Ectodermal cell (in vitro differentiated cells): Measurements from ENCODE around the gene CLASP1.
"Not testable (repeated sequence)": the region's sequence is repeated elsewhere in the genome, so short reads cannot be mapped to it uniquely, and the experiment has no call there.

Source experiments
- H3K27ac ChIP-seq: 2 replicates; pipeline ENCODE4 v1.7.0; 2013; ENCODE audit warnings: mild to moderate bottlenecking, low read depth, low read length; ENCODE audit not compliant: insufficient read depth, poor library complexity, severe bottlenecking
- H3K27me3 ChIP-seq: 2 replicates; pipeline ENCODE4 v1.7.0; 2013; ENCODE audit warnings: mild to moderate bottlenecking, low read length; ENCODE audit not compliant: insufficient read depth, control insufficient read depth, poor library complexity, severe bottlenecking
- H3K36me3 ChIP-seq: one replicate; pipeline ENCODE4 v1.7.0; 2013; ENCODE audit warnings: low read length; ENCODE audit not compliant: control insufficient read depth, insufficient read depth
- H3K4me1 ChIP-seq: one replicate; pipeline ENCODE4 v1.7.0; 2013; ENCODE audit warnings: low read length; ENCODE audit not compliant: control insufficient read depth, insufficient read depth
- H3K4me3 ChIP-seq: 2 replicates; pipeline ENCODE4 v1.7.0; 2013; ENCODE audit warnings: low read depth, low read length, control low read depth; ENCODE audit not compliant: insufficient read depth
- H3K9me3 ChIP-seq: 2 replicates; pipeline ENCODE4 v1.7.0; 2013; ENCODE audit warnings: mild to moderate bottlenecking, low read length, moderate library complexity; ENCODE audit not compliant: control insufficient read depth
- WGBS, 2 experiments: methylation state at CpG; one replicate each; pipeline ENCODE4 v1.1.7; 2013; ENCODE audit warnings: missing lambda C conversion rate in 2 of 2; 5-methylcytosine and 5-hydroxymethylcytosine counted together

The CLASP1 gene

DNA sequence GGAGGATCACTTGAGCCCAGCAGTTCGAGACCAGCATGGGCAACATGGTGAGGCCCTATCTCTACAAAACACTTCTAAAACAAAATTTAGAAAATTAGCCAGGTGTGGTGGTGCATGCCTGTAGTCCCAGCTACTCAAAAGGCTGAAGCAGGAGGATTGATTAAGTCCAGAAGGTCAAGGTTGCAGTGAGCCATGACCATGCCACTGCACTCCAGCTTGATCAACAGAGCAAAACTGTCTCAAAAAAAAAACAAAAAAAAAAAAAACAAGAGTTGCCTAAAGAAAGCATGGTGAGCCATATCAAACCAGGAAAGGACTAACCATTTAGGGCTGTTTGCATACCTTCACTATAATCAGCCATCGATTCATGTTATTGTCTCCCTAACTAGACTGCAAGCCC, 4.5 kb downstream of the CLASP1 start:
- Histone ChIP-seq H3K4me3 (no peak overlapping the region), H3K36me3 (peaks cover 3% of the 10 kb centered on the region), H3K27me3 (no peaks in the 10 kb centered on the region), H3K9me3 (no peaks in the 10 kb centered on the region), H3K27ac (no peak overlapping the region), H3K4me1 (peaks cover 5% of the 10 kb centered on the region)
- WGBS, 2 experiments, result 97 to 100% methylated on average over 2 of the region's 2 CpGs

DNA sequence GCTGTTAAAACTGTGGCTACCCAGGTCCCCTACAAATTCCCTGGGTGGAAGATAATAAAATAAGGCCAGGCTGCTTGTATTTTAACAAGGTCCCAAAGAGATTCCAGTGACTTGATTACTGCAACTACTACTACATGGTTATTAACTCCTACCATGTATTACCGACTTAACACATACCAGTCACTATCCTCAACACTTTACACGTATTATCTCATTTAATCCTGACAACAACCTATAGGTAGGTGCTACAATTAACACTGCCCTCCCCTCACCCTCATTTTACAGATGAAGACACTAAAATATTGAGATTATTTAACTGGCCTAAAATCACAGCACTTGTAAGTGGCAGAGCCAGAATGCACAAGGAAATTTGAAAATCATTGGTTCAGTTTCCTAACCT, 5.4 kb downstream of the CLASP1 start:
- 89 to 96% methylated on average over 2 of the region's 2 CpGs for WGBS, 2 experiments

DNA sequence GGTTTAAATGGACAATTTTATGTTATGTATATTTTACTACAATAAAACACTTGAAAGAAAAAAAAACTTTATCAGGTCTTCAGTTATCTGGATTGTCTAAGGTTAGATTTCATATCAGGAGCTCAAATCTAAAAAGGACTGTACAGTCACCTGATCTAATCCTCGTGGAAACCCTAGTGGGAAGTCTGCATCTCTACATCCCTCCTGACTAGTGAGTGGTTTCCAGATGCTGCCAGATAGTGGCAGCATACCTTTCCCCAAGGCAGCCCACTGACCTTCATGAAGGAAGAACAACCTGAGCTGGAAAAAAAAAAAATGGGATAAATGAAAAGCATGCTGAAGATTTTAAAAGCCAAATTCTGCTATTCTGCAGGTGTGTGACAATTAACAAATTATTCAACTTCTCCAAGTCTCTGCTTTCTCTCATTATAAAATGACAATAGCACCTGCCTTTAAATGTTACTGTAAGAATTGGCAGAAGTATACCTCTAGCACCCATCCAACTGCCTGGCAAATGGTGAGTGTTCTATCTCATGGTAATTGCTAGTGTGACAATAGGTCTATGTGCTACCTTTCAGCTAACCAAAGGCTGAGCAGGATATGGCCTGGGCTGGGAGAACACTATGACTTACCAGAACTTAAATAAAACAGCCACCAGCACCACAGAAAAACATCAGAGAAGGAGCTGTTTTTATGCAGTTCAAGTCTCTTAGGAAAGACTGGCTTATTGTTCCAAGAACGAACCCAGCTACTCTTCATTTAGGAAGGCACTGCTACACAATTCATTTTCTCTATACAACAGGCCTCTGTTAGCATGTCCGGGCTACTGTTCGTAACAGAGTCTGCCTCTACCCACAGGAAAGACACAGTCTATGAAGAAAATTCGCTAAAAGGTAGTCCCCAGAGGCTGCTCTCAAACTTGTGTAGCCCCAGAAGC, 8.6 kb downstream of the CLASP1 start:
- peaks cover 8% of the 10 kb centered on the region for H3K36me3 ChIP-seq
- no peak overlapping the region for H3K4me3 ChIP-seq
- 92 to 94% methylated on average over 5 of the region's 5 CpGs for WGBS, 2 experiments
- H3K4me1 ChIP-seq, result no peaks in the 10 kb centered on the region
- H3K27me3 ChIP-seq, result no peaks in the 10 kb centered on the region
- peaks cover 3% of the 10 kb centered on the region for H3K9me3 ChIP-seq
- H3K27ac ChIP-seq, result no peak overlapping the region

More for the DNA sequence above, 5.4 kb downstream of the CLASP1 start:
- Histone ChIP-seq H3K27ac (no peak overlapping the region), H3K36me3 (peaks cover 8% of the 10 kb centered on the region), H3K9me3 (no peaks in the 10 kb centered on the region), H3K4me1 (peaks cover 5% of the 10 kb centered on the region), H3K4me3 (no peak overlapping the region), H3K27me3 (no peaks in the 10 kb centered on the region)

DNA sequence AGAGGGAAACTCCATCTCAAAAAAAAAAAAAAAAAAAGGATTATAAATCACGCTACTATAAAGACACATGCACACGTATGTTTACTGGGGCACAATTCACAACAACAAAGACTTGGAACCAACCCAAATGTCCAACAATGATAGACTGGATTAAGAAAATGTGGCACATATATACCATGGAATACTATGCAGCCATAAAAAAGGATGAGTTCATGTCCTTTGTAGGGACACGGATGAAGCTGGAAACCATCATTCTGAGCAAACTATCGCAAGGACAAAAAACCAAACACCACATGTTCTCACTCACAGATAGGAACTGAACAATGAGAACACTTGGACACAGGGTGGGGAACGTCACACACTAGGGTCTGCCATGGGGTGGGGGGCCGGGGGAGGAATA, 9.4 kb downstream of the CLASP1 start:
- H3K27ac ChIP-seq, H3K4me1 ChIP-seq, H3K27me3 ChIP-seq, H3K9me3 ChIP-seq, H3K4me3 ChIP-seq, H3K36me3 ChIP-seq: not testable (repeated sequence)
- WGBS, 2 experiments, result 90 to 99% methylated on average over 2 to 3 of the region's 6 CpGs

DNA sequence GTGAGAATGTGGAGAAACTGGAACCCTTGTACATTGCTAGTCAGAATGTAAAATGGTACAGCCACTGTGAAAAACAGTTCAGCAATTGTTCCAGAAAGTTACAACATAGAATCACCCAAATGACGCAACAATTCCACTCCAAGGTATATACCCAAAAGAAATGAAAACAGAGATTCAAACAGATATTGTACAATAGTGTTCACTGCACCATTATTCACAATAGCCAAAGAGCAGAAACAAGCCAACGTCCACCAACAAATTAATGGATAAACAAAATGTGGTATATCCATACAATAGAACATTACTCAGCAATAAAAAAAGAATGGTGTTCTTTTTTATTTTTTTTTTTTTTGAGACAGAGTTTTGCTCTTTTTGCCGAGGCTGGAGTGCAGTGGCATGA, 10.9 kb downstream of the CLASP1 start:
- H3K9me3 ChIP-seq, result peaks cover 3% of the 10 kb centered on the region
- 90 to 100% methylated on average over 2 to 3 of the region's 3 CpGs for WGBS, 2 experiments
- no peaks in the 10 kb centered on the region for H3K27me3 ChIP-seq
- no peak overlapping the region for H3K27ac ChIP-seq
- H3K4me3 ChIP-seq, result no peak overlapping the region
- peaks cover 8% of the 10 kb centered on the region for H3K36me3 ChIP-seq
- H3K4me1 ChIP-seq, result no peaks in the 10 kb centered on the region

DNA sequence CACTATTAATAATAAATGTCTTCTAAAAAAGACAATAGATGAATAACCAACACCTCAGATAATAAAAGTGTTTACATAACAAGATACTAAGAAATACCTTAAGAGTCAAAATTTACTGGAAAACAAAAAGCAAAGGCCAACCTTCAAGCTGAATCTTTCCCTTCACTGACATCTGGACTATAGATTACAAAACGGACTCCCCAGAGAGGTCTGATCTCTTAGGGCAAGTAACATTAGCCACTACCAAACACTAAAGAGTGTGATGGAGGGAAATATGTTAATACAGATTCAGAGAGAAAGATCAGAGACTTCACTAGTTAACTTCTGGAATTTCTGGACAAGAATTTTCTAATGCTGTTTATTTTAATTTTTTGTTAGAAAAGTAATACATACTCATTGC, 13.9 kb downstream of the CLASP1 start:
- Histone ChIP-seq H3K36me3 (peaks cover 5% of the 10 kb centered on the region), H3K4me3 (no peak overlapping the region), H3K27me3 (no peaks in the 10 kb centered on the region), H3K4me1 (no peaks in the 10 kb centered on the region), H3K27ac (no peak overlapping the region), H3K9me3 (peaks cover 3% of the 10 kb centered on the region)
- 60 to 89% methylated on average over 1 of the region's 1 CpG for WGBS, 2 experiments

DNA sequence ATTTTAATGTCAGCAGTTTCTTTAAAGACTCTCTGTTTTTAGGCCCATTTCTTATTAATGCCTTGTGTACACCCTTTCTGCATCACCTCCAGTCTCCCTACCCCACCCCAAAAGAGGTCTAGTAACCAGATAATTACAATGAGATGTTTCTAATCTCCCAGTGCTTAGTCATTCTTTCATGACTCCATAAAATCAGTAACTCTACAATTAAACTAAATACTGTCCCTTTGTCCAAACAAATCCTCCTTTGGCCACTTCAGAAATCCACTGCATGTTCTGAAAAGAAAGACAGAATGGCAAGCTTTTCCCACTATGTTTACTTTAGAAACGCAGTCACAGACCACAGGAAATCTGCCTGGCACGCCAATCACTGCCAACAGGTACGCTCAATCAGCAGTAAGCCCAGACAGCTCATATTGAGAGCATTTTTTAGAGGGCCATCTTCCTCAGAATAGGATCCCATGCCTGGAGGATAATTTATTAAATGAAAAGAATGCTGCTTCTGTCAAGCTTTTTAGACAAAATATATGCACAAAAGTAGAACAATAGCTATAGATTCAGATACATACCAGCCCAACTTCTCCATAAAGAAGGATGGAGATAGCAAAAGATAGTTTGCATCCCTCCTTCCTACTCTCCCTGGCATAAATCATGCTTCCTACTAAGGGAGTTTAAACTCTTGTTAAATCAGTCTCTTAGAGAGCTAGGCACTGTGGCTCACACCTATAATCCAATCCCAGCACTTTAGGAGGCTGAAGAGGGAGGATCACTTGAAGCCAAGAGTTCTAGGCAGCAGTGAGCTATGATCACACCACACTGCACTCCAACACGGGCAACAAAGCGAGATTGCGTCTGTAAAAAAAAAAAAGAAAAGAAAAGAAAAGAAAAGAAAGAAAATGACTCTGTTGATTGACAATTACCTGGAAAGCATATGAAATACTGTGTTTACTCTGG, 14.6 kb downstream of the CLASP1 start:
- 91% methylated on average over 6 of the region's 6 CpGs for WGBS, 2 experiments
- Histone ChIP-seq H3K27ac (no peak overlapping the region), H3K36me3 (peaks cover 5% of the 10 kb centered on the region), H3K4me1 (no peaks in the 10 kb centered on the region), H3K9me3 (peaks cover 3% of the 10 kb centered on the region), H3K27me3 (no peaks in the 10 kb centered on the region), H3K4me3 (no peak overlapping the region)

DNA sequence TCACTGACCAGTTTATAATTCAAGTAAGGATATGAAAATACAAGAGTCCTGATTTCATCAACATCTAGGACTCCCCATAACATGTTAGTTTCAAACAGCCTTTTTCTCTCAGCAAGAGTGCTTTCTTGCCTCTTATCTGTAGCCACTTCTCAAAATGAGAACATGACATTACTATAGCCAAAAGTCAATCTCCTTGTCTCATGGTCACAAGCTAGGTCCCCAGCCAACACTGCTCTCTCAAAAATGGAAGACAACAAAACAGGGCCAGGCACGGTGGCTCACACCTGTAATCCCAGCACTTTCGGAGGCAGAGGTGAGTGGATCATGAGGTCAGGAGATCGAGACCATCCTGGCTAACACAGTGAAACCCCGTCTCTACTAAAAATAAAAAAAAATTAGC, 15.8 kb downstream of the CLASP1 start:
- H3K9me3 ChIP-seq, result peaks cover 3% of the 10 kb centered on the region
- H3K4me1 ChIP-seq, result no peaks in the 10 kb centered on the region
- no peaks in the 10 kb centered on the region for H3K27me3 ChIP-seq
- H3K27ac ChIP-seq, result no peak overlapping the region
- H3K36me3 ChIP-seq, result no peaks in the 10 kb centered on the region
- WGBS, 2 experiments, result 91 to 97% methylated on average over 4 of the region's 4 CpGs
- H3K4me3 ChIP-seq, result no peak overlapping the region

DNA sequence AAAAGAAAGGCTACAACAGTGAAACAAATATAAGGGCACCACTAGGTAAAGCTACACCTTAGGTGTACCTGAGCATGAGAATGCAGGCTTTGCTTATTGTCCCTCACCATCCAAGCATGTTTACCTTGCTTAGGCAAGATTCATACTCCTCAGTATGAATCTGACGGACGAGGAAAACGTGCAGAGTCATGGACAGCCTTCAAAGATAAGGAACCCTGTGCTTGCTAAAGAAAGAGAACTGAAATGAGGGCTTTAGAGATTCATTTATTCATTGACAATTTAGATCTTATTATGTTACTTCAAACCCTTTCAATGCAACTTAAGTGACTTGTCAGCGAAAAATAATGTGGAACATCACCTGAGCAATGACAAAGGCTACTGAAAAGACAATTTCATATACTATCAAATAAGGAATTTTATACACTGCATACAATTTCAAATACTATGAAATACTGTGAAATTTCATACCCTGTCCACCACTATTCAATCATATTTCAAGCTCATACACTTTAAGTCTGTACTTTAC, 21.7 kb downstream of the CLASP1 start:
- Histone ChIP-seq H3K36me3 (peaks cover 5% of the 10 kb centered on the region), H3K4me3 (no peak overlapping the region), H3K27ac (no peak overlapping the region), H3K4me1 (no peaks in the 10 kb centered on the region), H3K9me3 (no peaks in the 10 kb centered on the region), H3K27me3 (no peaks in the 10 kb centered on the region)
- 96 to 99% methylated on average over 4 of the region's 4 CpGs for WGBS, 2 experiments
